Measurements from ENCODE around the gene MAVS. TPM values are rescaled to one million over a fixed set of nuclear protein-coding genes. Genes with fewer than 3 reads are reported as not detected.

MAVS gene
- total RNA-seq, 1 donor from 2014 or later: 41.5 TPM

DNA sequence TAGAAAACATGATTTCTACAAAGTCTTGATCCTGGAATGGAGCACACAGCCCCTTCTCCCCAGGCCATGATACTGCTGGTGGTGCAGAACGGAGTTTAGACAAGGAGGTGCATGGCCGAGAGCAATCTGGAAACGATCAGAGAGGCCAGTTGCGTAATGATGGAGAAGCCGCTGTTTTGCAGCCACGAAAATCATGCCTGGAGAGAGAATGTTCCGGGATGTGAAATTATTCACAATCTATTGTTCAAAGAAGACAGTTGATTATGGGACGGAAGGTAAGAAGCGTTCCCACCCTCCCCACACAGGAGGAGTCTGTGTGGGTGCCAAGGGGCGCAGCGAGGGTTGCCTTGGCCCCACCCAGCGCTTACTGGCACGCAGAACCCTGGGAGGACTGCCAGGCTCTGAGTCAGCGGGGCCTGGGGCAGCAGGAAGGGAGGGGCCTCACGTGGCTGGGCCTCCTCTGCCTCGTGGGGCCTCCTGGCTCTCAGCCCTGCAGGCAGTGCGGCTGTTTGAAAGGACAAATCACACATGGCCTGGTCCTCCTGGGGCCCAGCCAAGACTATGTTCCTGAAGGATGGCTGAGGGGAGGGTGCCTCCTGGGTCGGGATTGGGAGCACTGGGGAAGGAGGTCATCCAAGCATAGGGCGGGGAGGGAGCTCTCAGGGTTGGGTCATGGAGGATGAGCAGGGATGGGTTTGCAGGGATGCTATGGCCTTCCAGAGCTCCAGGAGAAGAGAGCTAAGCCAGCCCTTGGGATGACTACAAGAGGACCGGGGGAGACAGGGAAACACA, 35.0 kb upstream of the MAVS start:
- Histone ChIP-seq H3K36me3 (no peaks in the 10 kb centered on the region), H3K4me1 (peaks cover 53% of the 10 kb centered on the region), H3K4me3 (peak overlapping the region; percentile 56), H3K9me3 (no peaks in the 10 kb centered on the region), H3K27me3 (no peaks in the 10 kb centered on the region), H3K27ac (peak overlapping the region; percentile 96)
- ATAC-seq (peak; percentile 91), DNase-seq (peak; percentile 99)
- intact Hi-C loops (cut with DNase I): no loop called here
- TF ChIP-seq, protein P1, sequence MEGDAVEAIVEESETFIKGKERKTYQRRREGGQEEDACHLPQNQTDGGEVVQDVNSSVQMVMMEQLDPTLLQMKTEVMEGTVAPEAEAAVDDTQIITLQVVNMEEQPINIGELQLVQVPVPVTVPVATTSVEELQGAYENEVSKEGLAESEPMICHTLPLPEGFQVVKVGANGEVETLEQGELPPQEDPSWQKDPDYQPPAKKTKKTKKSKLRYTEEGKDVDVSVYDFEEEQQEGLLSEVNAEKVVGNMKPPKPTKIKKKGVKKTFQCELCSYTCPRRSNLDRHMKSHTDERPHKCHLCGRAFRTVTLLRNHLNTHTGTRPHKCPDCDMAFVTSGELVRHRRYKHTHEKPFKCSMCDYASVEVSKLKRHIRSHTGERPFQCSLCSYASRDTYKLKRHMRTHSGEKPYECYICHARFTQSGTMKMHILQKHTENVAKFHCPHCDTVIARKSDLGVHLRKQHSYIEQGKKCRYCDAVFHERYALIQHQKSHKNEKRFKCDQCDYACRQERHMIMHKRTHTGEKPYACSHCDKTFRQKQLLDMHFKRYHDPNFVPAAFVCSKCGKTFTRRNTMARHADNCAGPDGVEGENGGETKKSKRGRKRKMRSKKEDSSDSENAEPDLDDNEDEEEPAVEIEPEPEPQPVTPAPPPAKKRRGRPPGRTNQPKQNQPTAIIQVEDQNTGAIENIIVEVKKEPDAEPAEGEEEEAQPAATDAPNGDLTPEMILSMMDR (IDR thresholded peaks at IDR 0.05): no peak

DNA sequence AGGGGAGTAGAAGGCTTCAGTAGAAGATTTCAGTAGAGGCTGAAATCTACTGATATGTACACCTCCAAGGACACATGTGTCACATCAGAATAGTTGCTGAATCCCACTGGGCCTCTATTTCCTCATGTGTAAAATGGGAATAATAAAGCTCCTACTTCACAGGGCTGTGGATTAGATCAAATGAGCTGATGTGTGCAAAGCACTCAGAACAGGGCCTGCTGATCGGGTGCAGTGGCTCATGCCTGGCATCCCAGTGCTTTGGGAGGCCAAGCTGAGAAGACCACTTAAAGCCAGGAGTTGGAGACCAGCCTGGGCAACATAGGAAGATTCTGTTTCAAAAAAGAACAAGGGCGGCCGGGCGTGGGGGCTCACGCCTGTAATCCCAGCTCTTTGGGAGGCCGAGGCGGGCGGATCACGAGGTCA, 34.4 kb upstream of the MAVS start:
- peak overlapping the region; percentile 96 for H3K27ac ChIP-seq
- intact Hi-C loops (cut with DNase I): no loop called here
- no peaks in the 10 kb centered on the region for H3K36me3 ChIP-seq
- peaks cover 47% of the 10 kb centered on the region for H3K4me1 ChIP-seq
- no peak for ATAC-seq
- H3K9me3 ChIP-seq: no peaks in the 10 kb centered on the region
- H3K4me3 ChIP-seq: no peak overlapping the region
- no peak for DNase-seq
- no peaks in the 10 kb centered on the region for H3K27me3 ChIP-seq
- TF ChIP-seq, protein P1 (IDR thresholded peaks at IDR 0.05): no peak

DNA sequence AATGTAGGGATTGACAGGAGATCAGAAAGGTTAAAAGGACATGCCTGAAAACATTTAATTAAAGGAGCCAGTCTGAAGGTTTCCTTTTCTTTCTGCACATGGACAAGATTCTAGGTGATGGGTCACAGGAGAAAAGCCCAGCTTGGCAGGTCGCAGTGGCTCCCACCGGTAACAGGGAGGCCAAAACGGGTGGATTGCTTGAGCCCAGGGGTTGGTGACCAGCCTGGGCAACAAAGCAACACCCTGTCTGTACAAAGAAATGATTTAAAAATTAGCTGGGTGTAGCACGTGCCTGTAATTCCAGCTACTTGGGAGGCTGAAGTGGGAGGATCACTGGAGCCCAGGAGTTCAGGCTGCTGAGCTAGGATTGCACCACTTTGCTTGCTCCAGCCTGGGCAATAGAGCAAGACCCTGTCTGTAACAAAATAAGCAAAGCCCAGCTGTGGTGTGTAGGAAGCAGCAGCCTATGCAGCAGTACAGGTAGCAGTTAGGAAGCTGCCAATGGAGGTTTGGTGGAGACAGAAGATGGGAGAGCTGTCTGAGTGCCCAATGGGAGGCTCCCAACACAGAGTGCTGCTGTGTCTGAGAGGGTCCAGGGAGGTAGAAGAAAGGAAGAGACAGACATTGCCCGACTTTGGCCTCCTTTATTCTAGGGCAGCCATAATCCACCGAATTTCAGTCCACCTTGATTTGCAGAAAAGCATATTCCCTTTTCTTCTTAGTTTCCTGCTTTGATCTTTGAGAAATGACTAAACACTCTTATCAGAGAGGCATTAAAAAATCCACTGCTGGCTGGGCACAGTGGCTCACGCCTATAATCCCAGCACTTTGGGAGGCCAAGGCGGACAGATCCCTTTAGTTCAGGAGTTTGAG, 33.4 kb upstream of the MAVS start:
- no peak overlapping the region for H3K4me3 ChIP-seq
- TF ChIP-seq, protein P1 (IDR thresholded peaks at IDR 0.05): no peak
- H3K27ac ChIP-seq: peak overlapping the region; percentile 96
- peaks cover 38% of the 10 kb centered on the region for H3K4me1 ChIP-seq
- no peaks in the 10 kb centered on the region for H3K9me3 ChIP-seq
- no peak for DNase-seq
- H3K36me3 ChIP-seq: no peaks in the 10 kb centered on the region
- H3K27me3 ChIP-seq: no peaks in the 10 kb centered on the region
- intact Hi-C loops (cut with DNase I): no loop called here
- no peak for ATAC-seq

DNA sequence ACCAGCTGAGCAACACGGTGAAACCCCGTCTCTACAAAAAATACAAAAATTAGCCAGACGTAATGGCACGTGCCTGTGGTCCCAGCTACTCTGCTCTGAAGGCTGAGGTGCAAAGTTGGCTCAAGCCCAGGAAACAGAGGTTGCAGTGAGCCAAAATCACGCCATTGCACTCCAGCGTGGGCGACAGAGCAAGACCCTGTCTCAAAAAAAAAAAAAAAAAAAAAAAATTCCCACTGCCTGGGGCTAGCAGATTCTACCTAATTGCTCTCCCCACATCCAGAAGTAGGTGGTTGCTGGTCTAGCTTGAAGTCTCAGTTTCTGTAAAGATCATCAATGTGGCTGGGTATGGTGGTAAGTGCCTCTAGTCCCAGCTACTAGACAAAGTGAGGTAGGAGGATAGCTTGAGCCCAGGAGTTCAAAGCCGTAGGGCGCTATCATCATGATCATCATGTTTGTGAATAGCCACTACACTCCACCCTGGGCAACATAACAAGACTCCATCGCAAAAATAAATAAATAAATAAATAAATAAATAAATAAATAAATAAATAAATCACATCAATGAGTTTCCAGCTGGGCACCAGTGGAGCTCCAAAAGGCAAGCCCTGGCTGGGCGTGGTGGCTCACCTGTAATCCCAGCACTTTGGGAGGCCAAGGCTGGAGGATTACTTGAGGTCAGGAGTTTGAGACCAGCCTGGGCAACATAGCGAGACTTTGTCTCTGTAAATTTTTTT, 32.6 kb upstream of the MAVS start:
- no peak overlapping the region for H3K27ac ChIP-seq
- H3K4me1 ChIP-seq: peaks cover 37% of the 10 kb centered on the region
- H3K4me3 ChIP-seq: no peak overlapping the region
- TF ChIP-seq, protein P1 (IDR thresholded peaks at IDR 0.05): no peak
- intact Hi-C loops (cut with DNase I): no loop called here
- no peaks in the 10 kb centered on the region for H3K36me3 ChIP-seq
- no peaks in the 10 kb centered on the region for H3K27me3 ChIP-seq
- DNase-seq (no peak), ATAC-seq (no peak)
- no peaks in the 10 kb centered on the region for H3K9me3 ChIP-seq

DNA sequence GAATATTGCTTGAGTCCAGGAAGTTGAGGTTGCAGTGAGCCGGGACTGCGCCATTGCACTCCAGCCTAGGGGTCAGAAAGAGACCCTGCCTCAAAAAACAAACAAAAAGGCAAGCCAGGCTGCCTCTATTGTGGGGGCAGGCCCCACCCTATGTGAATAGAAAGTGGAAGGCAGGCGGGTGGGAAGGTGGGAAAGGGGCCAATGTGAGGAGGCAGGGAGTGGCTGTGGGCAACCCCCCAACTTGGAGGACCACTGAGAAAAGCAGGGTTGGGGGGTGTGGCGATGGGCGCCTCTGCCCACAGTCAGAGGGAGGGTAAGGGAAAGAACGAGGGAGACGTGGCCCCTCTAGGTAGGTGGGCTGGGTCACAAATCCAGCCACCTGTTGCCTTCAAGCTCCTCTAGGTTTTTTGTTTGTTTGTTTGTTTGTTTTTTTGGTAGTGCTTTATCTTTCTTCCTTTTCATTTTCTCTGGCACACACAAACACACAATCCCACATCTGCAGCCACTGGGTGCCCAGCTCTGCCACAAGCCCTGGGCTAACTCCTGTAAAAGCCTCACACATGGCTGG, 31.6 kb upstream of the MAVS start:
- Histone ChIP-seq H3K9me3 (no peaks in the 10 kb centered on the region), H3K27ac (no peak overlapping the region), H3K4me3 (no peak overlapping the region), H3K36me3 (no peaks in the 10 kb centered on the region), H3K4me1 (peaks cover 38% of the 10 kb centered on the region), H3K27me3 (no peaks in the 10 kb centered on the region)
- no peak for DNase-seq
- ATAC-seq: no peak
- TF ChIP-seq, protein P1 (IDR thresholded peaks at IDR 0.05): no peak
- intact Hi-C loops (cut with DNase I): no loop called here

All from upper lobe of right lung (tissue), 1 donor.